GM13976 (cell line): Measurements from ENCODE around the gene MLLT3.
"Not testable (repeated sequence)": the region's sequence is repeated elsewhere in the genome, so short reads cannot be mapped to it uniquely, and the experiment has no call there.

Source experiments
- DNase-seq: peaks from one replicate; pipeline ENCODE4 v3.0.0; 2012; ENCODE audit warnings: low spot score
- CTCF ChIP-seq: IDR thresholded peaks from 2 replicates; pipeline ENCODE4 v1.5.1; 2012; ENCODE audit warnings: borderline replicate concordance, mild to moderate bottlenecking; ENCODE audit not compliant: insufficient read depth; ENCODE audit errors: extremely low read depth, missing control alignments, control extremely low read depth
- in situ Hi-C: fragments of 300-500 bp; cut with MboI; formaldehyde crosslinking; loops from one replicate; pipeline ENCODE4 v1.12.0; 2022; ENCODE audit warnings: low sequenced_read_pairs, mixed read lengths, inconsistent platforms; ENCODE audit not compliant: unreplicated experiment

Gene MLLT3

DNA sequence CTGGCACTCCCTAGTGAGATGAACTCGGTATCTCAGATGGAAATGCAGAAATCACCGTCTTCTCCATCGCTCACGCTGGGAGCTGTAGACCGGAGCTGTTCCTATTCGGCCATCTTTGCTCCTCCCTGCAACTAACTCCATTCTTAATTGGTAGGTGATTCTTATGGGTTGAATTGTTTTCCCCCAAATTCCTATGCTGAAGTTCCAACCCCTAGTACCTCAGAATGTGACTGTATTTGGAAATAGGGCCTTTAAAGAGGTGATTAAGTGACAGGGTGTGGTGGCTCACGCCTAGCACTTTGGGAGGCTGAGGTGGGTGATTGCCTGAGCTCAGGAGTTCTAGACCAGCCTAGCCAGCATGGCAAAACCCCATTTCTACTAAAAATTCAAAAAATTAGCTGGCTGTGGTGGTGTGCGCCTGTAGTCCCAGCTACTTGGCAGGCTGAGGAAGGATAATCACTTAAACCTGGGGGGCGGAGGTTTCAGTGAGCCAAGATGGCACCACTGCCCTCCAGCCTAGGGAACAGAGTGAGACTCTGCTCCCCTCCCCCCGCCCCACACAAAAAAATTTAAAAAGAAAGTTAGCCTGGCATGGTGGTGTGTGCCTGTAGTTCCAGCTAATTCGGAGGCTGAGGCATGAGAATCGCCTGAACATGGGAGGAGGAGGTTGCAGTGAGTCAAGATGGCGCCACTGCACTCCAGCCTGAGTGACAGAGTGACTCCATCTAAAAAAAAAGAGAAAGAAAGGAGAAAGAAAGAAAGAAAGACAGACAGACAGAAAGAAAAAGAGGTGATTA lies 36.6 kb upstream of the MLLT3 start:
- TF ChIP-seq CTCF: no peak
- no peak for DNase-seq
- in situ Hi-C loops: no loop called here

GRCh38 chr9:20658246-20658667 lies 36.0 kb upstream of the MLLT3 start:
- DNase-seq, in situ Hi-C loops: not testable (repeated sequence)

DNA sequence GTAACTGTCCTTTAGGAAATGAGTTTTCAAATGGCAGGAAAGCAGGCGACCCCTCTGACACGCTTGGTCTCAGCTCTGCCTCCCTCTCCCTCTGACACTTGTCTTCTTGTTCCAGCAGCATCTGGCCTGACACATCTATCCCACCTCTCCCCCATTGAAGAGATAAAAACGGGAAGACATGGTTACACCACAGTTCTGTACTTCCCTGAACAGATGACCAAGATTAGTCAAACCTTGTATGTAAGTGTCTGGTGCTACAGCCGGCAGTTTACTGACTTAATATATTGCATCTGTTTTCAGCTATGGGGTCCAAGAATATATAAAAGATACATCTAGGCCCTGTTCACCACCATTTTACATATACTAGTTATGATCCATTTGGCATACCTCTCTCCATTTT lies 29.6 kb upstream of the MLLT3 start:
- no peak for DNase-seq
- in situ Hi-C loops: no loop called here
- no peak for TF ChIP-seq CTCF

GRCh38 chr9:20650750-20651299 lies 28.5 kb upstream of the MLLT3 start:
- DNase-seq: no peak
- in situ Hi-C loops: no loop called here
- TF ChIP-seq CTCF: no peak

- in situ Hi-C loops: no loop called here
- DNase-seq: no peak
- no peak for TF ChIP-seq CTCF
Measured at GRCh38 chr9:20650313-20650712, 28.0 kb upstream of the MLLT3 start.

GRCh38 chr9:20649381-20649780 lies 27.1 kb upstream of the MLLT3 start:
- in situ Hi-C loops: no loop called here
- TF ChIP-seq CTCF: no peak
- DNase-seq: no peak

DNA sequence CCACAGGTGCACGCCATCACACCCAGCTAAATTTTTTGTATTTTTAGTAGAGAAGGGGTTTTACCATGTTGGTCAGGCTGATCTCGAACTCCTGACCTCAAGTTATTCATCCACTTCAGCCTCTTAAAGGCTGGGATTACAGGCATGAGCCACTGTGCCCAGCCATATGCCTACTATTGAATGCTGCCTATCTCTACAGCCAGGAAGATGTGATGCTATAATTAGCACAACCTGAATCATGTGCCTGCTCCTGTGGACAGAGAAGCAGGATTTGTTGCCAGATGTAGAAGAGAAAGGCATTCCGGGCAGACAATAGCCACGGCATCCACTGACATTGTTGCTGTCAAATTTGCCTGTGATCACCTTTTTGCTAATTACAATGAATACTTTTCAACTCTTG lies 24.4 kb upstream of the MLLT3 start:
- no peak for TF ChIP-seq CTCF
- in situ Hi-C loops: no loop called here
- no peak for DNase-seq
